WERI-Rb-1 (cell line): ENCODE data around the gene EGFR.

Experiments
- DNase-seq: peaks from one replicate; pipeline ENCODE4 v3.0.0-alpha.2; 2020
- H3K27ac ChIP-seq: fragments of 250-450 bp; sonication (Bioruptor Pico); 2 replicates; pipeline ENCODE4 v1.5.1; 2020; ENCODE audit warnings: mild to moderate bottlenecking, moderate library complexity
- H3K27me3 ChIP-seq: fragments of 250-450 bp; sonication (Bioruptor Pico); 2 replicates; pipeline ENCODE4 v1.5.1; 2021; ENCODE audit warnings: mild to moderate bottlenecking, low read depth, moderate library complexity; ENCODE audit not compliant: insufficient read depth, severe bottlenecking
- H3K36me3 ChIP-seq: fragments of 250-450 bp; sonication (Bioruptor Pico); 2 replicates; pipeline ENCODE4 v1.5.1; 2020; ENCODE audit warnings: mild to moderate bottlenecking, moderate library complexity
- H3K4me3 ChIP-seq: 2 replicates; pipeline ENCODE4 v1.5.1; 2011; ENCODE audit warnings: low read depth, mild to moderate bottlenecking, control low read depth, low read length
- H3K9me3 ChIP-seq: fragments of 250-450 bp; sonication (Bioruptor Pico); 2 replicates; pipeline ENCODE4 v1.5.1; 2021; ENCODE audit warnings: mild to moderate bottlenecking, moderate library complexity; ENCODE audit not compliant: severe bottlenecking
- TF ChIP-seq, protein P1 (sequence below): IDR thresholded peaks from 2 replicates; pipeline ENCODE4 v1.5.1; 2011; ENCODE audit warnings: low read depth, mild to moderate bottlenecking, control low read depth, inconsistent platforms, low read length

EGFR gene

DNA sequence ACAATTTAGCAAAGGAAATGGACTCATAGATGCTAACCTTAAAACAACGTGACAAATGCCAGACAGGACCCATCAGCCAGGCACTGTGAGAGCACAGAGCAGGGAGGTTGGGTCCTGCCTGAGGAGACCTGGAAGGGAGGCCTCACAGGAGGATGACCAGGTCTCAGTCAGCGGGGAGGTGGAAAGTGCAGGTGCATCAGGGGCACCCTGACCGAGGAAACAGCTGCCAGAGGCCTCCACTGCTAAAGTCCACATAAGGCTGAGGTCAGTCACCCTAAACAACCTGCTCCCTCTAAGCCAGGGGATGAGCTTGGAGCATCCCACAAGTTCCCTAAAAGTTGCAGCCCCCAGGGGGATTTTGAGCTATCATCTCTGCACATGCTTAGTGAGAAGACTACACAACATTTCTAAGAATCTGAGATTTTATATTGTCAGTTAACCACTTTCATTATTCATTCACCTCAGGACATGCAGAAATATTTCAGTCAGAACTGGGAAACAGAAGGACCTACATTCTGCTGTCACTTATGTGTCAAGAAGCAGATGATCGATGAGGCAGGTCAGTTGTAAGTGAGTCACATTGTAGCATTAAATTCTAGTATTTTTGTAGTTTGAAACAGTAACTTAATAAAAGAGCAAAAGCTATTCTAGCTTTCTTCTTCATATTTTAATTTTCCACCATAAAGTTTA, 188.8 kb downstream of the EGFR start:
- Histone ChIP-seq H3K4me3 (no peak overlapping the region), H3K27me3 (no peaks in the 10 kb centered on the region), H3K36me3 (no peaks in the 10 kb centered on the region), H3K9me3 (no peaks in the 10 kb centered on the region), H3K27ac (no peak overlapping the region)
- TF ChIP-seq, protein P1, sequence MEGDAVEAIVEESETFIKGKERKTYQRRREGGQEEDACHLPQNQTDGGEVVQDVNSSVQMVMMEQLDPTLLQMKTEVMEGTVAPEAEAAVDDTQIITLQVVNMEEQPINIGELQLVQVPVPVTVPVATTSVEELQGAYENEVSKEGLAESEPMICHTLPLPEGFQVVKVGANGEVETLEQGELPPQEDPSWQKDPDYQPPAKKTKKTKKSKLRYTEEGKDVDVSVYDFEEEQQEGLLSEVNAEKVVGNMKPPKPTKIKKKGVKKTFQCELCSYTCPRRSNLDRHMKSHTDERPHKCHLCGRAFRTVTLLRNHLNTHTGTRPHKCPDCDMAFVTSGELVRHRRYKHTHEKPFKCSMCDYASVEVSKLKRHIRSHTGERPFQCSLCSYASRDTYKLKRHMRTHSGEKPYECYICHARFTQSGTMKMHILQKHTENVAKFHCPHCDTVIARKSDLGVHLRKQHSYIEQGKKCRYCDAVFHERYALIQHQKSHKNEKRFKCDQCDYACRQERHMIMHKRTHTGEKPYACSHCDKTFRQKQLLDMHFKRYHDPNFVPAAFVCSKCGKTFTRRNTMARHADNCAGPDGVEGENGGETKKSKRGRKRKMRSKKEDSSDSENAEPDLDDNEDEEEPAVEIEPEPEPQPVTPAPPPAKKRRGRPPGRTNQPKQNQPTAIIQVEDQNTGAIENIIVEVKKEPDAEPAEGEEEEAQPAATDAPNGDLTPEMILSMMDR = no peak
- no peak for DNase-seq

DNA sequence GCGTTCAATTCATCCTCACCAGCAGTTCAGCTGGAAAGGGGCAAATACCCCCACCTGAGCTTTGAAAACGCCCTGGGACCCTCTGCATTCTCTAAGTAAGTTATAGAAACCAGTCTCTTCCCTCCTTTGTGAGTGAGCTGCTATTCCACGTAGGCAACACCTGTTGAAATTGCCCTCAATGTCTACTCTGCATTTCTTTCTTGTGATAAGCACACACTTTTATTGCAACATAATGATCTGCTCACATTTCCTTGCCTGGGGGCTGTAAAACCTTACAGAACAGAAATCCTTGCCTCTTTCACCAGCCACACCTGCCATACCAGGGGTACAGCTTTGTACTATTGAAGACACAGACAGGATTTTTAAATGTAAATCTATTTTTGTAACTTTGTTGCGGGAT, 190.5 kb downstream of the EGFR start:
- no peak overlapping the region for H3K4me3 ChIP-seq
- H3K36me3 ChIP-seq = no peaks in the 10 kb centered on the region
- no peak for DNase-seq

DNA sequence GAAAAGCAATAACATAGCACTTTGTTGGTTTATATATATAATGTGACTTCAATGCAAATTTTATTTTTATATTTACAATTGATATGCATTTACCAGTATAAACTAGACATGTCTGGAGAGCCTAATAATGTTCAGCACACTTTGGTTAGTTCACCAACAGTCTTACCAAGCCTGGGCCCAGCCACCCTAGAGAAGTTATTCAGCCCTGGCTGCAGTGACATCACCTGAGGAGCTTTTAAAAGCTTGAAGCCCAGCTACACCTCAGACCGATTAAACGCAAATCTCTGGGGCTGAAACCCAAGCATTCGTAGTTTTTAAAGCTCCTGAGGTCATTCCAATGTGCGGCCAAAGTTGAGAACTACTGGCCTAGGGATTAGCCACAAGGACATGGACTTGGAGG, 191.4 kb downstream of the EGFR start:
- Histone ChIP-seq H3K9me3 (no peaks in the 10 kb centered on the region), H3K27me3 (no peaks in the 10 kb centered on the region), H3K36me3 (no peaks in the 10 kb centered on the region), H3K4me3 (no peak overlapping the region), H3K27ac (no peak overlapping the region)
- TF ChIP-seq, protein P1 = no peak
- no peak for DNase-seq

More for the DNA sequence above, 190.5 kb downstream of the EGFR start:
- Histone ChIP-seq H3K9me3 (no peaks in the 10 kb centered on the region), H3K27ac (no peak overlapping the region), H3K27me3 (no peaks in the 10 kb centered on the region)
- TF ChIP-seq, protein P1 = no peak

DNA sequence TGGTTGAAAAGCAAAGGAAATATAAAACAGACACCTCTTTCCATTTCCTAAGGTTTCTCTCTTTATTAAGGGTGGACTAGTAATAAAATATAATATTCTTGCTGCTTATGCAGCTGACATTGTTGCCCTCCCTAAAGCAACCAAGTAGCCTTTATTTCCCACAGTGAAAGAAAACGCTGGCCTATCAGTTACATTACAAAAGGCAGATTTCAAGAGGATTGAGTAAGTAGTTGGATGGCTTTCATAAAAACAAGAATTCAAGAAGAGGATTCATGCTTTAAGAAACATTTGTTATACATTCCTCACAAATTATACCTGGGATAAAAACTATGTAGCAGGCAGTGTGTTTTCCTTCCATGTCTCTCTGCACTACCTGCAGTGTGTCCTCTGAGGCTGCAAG, 191.9 kb downstream of the EGFR start:
- no peak for DNase-seq
- TF ChIP-seq, protein P1 = no peak
- Histone ChIP-seq H3K4me3 (no peak overlapping the region), H3K9me3 (no peaks in the 10 kb centered on the region), H3K36me3 (no peaks in the 10 kb centered on the region), H3K27ac (no peak overlapping the region), H3K27me3 (no peaks in the 10 kb centered on the region)

DNA sequence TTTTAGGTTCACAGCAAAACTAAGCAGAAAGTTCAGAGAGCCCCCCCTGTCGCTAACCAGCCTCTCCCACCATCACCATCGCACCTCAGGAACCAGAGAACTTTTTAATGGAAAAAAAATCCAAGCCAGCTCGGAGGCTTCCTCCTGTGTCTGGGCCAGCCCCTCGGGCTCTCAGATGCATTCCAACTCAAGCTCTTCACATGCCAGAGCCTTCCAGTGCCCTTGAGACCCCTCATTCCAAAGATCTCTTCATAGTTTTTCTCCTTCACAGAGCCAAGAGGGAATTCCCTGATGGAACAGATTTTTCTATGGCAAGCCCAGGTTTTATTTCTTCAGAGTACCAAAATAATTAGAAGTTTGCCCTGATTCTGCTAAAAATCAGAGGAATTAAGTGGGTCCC, 192.9 kb downstream of the EGFR start:
- no peaks in the 10 kb centered on the region for H3K9me3 ChIP-seq
- H3K27ac ChIP-seq = no peak overlapping the region
- H3K27me3 ChIP-seq = no peaks in the 10 kb centered on the region
- TF ChIP-seq, protein P1 = no peak
- H3K4me3 ChIP-seq = no peak overlapping the region
- DNase-seq = no peak
- H3K36me3 ChIP-seq = no peaks in the 10 kb centered on the region

DNA sequence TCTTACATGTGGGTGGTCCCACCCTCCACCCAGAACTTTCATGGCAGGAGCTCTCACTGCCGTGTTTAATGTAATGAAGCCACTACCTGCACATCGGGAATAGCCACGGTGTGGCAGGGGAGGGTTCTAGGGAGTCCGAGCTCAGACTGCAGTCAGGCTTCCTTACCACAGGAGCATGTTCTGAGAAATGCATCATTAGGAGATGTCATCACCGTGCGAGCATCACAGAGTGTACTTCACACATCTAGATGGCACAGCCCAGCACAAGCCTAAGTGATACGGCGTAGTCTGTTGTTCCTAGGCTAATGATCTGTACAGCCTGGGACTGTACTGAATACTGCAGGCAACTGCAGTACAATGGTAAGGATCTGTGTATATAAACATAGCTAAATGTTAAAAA, 193.4 kb downstream of the EGFR start:
- Histone ChIP-seq H3K27ac (no peak overlapping the region), H3K36me3 (no peaks in the 10 kb centered on the region), H3K27me3 (no peaks in the 10 kb centered on the region), H3K4me3 (no peak overlapping the region), H3K9me3 (no peaks in the 10 kb centered on the region)
- TF ChIP-seq, protein P1 = no peak
- DNase-seq = no peak
